ENCODE measurements around the gene CD226.
"Not testable (repeated sequence)": the region's sequence is repeated elsewhere in the genome, so short reads cannot be mapped to it uniquely, and the experiment has no call there.

Gene CD226

GRCh38 chr18:69872661-69873060 is 75.0 kb downstream of the CD226 start:
- DNase-seq (ENCODE audit: low read depth in 2 of 2), result no peak

- DNase-seq (ENCODE audit: low read depth in 2 of 2), result no peak
Observed at GRCh38 chr18:69871363-69871762, 76.3 kb downstream of the CD226 start.

- DNase-seq (ENCODE audit: low read depth in 2 of 2), result no peak
Observed at GRCh38 chr18:69870736-69871135, 76.9 kb downstream of the CD226 start.

GRCh38 chr18:69866212-69866611 is 81.5 kb downstream of the CD226 start:
- DNase-seq (ENCODE audit: low read depth in 2 of 2), result no peak

DNA sequence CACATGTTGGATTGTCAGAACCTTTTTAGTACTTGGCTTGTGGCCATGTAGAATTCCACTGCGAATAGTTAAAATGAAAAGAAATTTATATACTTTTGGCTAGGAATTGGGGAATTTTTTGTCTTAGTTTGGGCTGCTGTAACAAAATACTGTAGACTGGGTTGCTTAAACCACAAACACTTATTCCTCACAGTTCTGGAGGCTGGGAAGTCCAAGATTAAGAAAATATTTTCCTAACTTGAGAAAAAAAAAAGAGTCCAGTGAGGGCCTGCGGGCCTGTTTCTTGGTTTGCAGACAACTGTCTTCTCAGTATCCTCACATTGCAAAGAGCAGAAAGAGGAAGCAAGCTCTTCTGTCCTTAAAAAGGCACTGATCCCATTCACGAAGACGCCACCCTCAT is 81.9 kb downstream of the CD226 start:
- DNase-seq (ENCODE audit: low read depth in 2 of 2), result peak; percentile 49 to 53

DNA sequence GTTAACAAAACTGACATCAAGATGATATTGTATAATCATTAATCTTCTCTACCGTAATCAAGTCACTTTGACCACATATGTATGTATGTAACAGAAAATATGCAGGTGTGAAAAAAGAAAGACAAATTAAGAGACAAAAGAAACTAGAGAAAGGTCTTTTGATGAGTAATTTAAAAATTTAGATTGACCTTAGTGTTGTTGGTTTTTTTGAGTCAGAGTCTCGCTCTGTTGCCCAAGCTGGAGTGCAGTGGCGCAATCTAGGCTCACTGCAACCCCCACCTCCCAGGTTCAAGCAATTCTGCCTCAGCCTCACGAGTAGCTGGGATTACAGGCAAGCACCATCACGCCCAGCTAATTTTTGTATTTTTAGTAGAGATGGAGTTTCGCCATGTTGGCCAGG is 82.9 kb downstream of the CD226 start:
- not testable (repeated sequence) for DNase-seq (ENCODE audit: low read depth in 2 of 2)

- no peak for DNase-seq (ENCODE audit: low read depth in 2 of 2)
Observed at GRCh38 chr18:69858897-69859296, 88.8 kb downstream of the CD226 start.

- DNase-seq (ENCODE audit: low read depth in 2 of 2), result no peak
Observed at GRCh38 chr18:69854455-69854854, 93.2 kb downstream of the CD226 start.

DNA sequence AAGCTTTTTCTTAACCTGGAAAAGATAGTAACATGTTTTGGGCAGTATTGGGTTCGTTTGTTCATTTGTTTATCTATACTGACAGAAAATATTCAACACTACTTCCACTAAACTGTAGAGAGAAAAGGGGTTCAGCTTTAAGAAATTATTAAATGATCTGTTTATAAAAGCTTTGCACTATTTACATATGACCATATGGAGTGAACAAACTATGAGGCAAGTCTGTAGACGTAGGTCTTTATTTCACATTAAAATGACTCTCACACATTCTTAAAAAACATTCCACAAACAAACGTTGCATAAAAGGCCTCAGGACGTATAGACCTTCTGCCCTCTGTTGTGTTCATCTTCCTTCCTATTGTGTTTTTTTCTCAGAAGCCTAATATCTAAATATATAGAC is 94.6 kb downstream of the CD226 start:
- no peak for DNase-seq (ENCODE audit: low read depth in 2 of 2)

DNA sequence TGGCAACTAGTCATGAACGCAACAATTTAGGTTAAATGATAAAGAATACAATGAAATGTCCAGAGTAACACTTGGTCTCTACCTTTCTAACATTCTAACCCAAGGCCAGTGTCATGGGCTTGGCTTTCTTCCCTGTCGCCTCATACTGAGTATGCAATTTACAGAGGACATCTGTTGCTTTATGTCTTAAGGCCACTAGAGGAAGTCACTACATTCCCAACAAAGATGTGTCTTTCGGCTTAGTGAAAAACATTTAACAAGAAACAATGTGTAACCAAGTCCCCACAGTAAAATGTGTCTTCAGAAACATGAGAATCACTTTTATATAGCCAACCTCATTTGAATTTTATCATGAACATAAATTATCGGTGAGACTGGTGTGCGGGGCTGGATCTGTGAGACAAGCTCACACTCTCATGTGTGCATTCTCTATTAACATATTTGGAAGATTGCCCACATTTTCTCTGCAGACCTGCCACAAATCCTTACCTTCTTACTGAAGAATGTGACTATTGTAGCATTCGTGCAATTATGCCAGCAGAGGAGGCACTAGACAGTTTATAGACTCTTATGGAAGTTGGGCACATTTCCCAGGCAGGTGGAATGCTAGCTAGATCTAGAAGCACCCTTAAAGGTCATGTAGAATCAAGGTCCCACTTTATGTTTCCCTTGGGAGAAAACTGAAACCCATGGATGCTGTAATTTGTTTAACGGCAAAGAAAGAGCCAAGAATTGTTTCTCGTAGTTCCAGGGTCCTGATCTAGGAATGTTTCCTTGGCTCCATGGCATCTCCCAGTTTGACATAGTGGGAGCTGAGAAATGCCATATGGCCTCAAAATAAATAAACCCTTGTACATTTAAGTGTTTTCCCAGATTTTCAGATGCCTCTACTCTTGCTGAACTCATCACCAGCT is 101.8 kb downstream of the CD226 start:
- no peak for DNase-seq (ENCODE audit: low read depth in 2 of 2)

- DNase-seq (ENCODE audit: low read depth in 2 of 2), result no peak
Observed at GRCh38 chr18:69844656-69845055, 103.0 kb downstream of the CD226 start.

GRCh38 chr18:69843015-69843414 is 104.7 kb downstream of the CD226 start:
- DNase-seq (ENCODE audit: low read depth in 2 of 2), result no peak

DNA sequence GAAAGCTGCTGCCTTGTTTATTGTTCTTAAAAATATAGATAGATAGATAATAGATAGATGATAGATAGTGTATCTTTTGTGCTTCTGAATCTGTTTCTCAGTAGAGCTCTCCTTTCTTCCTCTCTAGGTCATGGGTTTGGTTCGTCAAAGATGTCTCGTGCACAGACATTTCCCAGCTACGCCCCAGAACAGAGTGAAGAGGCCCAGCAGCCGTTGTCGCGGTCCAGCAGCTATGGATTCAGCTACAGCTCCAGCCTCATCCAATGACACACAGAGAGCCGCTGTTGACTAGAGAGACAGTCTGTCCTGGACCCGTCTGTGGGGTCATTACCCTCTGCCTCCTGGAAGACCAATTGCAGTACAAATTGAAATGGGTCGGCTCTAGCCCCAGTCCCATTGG is 106.6 kb downstream of the CD226 start:
- DNase-seq (ENCODE audit: low read depth in 2 of 2), result no peak

- no peak for DNase-seq (ENCODE audit: low read depth in 2 of 2)
Observed at GRCh38 chr18:69840445-69840844, 107.2 kb downstream of the CD226 start.

DNA sequence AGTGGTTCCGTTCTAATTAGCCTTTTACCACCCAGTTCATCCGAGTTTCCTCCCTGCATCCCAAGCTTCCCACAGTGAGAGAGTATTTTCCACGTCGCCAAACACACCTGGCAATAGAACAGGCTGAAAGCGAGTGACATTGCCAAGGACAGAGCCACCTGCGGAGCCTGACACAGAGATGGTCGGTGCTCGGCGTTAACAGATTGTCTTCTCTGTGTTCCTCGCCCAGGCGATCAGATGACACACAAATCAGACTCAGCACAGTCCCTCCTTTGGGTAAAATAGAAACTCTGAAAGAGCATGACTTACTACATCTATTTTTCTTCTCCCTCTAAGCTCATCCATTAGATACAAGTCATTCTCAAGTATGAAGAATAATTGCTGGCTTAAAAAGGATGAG is 107.7 kb downstream of the CD226 start:
- DNase-seq (ENCODE audit: low read depth in 2 of 2), result no peak

DNA sequence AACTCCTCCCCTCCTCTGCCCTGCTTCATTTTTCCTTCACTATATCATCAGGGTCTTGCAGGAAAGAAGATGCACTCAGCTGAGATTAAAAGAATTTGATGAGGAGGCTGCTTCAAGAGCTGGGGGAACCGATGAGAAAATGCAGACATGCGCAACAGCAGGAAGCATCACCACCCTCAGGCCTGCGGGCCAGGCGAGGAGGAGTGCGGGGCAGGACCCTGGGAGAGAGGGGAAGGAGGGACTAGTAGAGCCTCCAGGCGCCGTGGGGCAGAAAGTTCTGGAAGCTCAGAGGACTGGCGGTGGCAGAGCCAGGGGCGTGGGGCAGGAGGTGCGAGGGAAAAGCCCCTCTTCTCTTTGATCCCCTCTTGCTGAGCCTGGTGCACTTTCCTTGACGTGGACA is 108.2 kb downstream of the CD226 start:
- DNase-seq (ENCODE audit: low read depth in 2 of 2), result no peak

DNA sequence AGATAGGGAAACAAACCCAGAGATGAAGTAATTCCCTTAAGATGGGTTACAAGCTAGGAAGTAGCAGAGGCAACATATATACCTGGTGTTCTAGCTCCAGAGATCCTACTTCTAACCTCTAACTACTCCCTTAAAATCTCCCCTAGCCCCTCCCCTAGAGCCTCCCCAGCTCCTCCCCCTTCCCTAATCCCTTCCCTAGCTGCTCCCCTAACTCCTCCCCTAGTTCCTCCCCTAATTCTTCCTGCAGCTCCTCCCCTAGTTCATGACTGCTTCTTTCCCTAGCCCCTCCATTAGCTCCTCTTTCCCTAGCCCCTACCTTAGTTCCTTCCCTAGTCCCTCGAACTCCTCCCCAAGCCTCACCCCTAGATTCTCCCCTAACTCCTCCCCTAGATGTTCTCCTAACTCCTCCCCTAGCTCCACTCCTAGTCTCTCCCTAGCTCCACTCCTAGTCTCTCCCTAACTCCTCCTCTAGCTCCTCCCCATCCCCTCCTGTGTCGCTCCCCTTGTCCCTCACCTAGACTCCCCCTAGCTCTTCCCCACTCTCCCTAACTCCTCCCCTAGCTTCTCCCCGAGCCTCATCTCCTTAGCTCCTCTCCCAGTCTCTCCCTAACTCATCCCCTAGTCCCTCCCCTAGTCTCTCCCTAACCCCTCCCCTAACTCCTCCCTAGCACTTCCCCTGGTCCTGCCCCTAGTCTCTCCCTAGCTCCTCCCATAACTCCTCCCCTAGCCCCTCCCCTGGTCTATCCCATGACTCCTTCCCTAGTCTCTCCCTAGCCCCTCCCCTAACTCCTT is 108.9 kb downstream of the CD226 start:
- no peak for DNase-seq (ENCODE audit: low read depth in 2 of 2)

DNA sequence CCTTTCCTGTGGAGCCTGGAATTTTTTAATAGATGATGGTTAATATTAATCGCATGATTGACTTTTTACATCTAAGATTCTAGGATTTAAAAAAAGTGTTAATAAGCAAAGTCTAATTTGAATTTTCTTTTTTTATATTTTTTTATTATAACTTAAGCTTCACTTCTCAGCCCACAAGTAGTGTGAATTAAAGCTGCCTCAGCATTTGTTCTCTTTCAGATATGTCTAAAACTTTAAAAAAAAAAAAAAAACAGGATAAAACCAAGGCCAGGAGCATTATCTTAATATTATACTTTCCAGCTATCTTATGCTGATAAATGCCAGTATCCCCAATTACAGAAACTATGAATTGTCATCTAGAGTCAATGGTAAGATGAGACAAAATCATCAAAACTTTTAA is 109.7 kb downstream of the CD226 start:
- no peak for DNase-seq (ENCODE audit: low read depth in 2 of 2)

DNA sequence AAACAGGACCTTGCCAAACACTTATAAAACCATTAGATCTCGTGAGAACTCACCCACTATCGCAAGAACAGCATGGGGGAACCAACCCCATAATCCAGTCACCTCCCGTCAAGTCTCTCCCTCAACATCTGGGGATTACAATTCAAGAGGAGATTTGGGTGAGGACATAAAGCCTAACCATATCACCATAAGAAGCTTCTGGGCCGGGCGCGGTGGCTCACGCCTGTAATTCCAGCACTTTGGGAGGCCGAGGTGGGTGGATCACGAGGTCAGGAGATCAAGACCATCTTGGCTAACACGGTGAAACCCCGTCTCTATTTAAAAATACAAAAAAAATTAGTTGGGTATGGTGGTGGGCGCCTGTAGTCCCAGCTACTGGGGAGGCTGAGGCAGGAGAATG is 112.7 kb downstream of the CD226 start:
- DNase-seq (ENCODE audit: low read depth in 2 of 2), result not testable (repeated sequence)

DNA sequence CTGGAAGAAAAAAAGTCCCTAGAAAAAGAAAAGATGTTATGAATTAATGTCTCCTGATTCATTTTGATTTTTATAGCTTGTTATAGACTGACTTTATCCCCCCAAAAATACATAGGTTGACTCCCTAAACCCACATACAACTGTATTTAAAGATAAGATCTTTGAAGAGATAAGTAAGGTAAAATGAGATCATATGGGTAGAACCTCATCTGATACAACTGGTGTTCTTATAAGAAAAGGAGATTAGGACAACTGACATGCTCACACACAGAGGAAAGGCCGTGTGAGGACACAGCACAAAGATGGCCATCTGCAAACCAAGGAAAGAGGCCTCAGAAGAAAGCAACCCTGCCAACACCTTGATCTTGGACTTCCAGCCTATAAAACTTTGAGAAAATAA is 117.5 kb downstream of the CD226 start:
- DNase-seq (ENCODE audit: low read depth in 2 of 2), result no peak

DNA sequence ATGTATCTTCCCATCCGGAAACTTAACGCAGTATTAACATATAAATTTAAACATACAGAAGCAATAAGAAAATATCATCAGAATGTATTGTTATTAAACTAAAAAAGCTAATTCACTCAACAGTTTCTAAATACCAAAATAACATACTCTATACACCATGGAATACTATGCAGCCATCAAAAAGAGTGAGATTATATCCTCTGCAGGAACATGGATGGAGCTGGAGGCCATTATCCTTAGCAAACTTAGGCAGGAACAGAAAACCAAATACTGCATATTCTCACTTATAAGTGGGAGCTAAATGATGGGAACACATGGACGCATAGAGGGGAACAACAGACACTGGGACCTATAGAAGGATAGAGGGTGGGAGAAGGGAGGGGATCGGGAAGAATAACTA is 127.1 kb downstream of the CD226 start:
- no peak for DNase-seq (ENCODE audit: low read depth in 2 of 2)

GRCh38 chr18:69819460-69819859 is 128.2 kb downstream of the CD226 start:
- DNase-seq (ENCODE audit: low read depth in 2 of 2), result no peak

DNA sequence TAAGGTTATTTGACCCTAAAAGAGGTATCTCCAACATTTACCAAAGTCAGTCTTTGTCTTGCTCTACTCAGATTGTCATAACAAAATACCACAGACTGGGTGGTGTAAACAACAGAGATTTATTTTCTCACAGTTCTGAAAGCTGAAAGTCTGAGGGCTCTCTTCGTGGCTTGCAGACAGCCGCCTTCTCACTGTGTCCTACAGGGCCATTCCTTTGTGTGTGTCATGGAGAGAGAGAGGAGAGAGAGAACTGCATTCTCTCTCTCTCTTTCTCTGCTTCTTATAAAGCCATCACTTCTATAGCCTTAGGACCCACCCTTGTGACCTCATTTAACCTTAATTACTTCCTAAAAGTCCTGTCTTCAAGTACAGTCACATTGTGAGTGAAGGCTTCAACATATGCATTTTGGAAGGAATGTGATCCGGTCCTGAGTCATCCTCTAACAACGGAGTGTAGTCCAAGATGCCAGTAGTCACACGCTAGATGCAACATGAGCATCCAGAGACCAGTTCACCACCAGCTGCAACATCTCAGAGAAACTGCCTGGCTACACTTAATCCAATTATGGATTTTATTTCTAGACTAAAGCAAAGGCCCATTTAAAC is 130.2 kb downstream of the CD226 start:
- DNase-seq (ENCODE audit: low read depth in 2 of 2), result peak; percentile 59 to 60

Measured in fibroblast of skin of left quadriceps (primary cell).